ENCODE measurements around the gene ASPG.

GRCh38 chr14:104157016-104157928, 71.8 kb downstream of the ASPG start:
- TF ChIP-seq CTCF (IDR thresholded peaks at IDR 0.05), result no peak
- TF ChIP-seq POLR2A (IDR thresholded peaks at IDR 0.05), result no peak

All from esophagus squamous epithelium (tissue), 4 donors.